Mesenchymal stem cell (in vitro differentiated cells and primary cell): ENCODE data around the gene ST8SIA5.

Experiments
- DNase-seq: peaks from one replicate; pipeline ENCODE4 v3.0.0-alpha.2; 2013
- H2AFZ ChIP-seq: one replicate; pipeline ENCODE4 v1.6.1; 2013; ENCODE audit warnings: low read depth, mild to moderate bottlenecking, control low read depth, inconsistent platforms, low read length, moderate library complexity
- H2AK5ac ChIP-seq: 2 replicates; pipeline ENCODE4 v1.6.1; 2013; ENCODE audit warnings: low read length, moderate library complexity, mild to moderate bottlenecking, inconsistent platforms; ENCODE audit not compliant: severe bottlenecking
- H2BK120ac ChIP-seq: one replicate; pipeline ENCODE4 v1.6.1; 2013; ENCODE audit warnings: low read depth, mild to moderate bottlenecking, inconsistent platforms, low read length, moderate library complexity
- H2BK12ac ChIP-seq, 2 experiments: one replicate each; pipeline ENCODE4 v1.6.1; 2013; ENCODE audit warnings: inconsistent platforms in 2 of 2, low read length in 2 of 2, mild to moderate bottlenecking in 2 of 2, moderate library complexity in 2 of 2, control low read depth in 1 of 2
- H2BK15ac ChIP-seq: one replicate; pipeline ENCODE4 v1.6.1; 2013; ENCODE audit warnings: mild to moderate bottlenecking, low read depth, inconsistent platforms; ENCODE audit not compliant: poor library complexity, severe bottlenecking
- H2BK5ac ChIP-seq: 2 replicates; pipeline ENCODE4 v1.6.1; 2013; ENCODE audit warnings: low read depth, mild to moderate bottlenecking, low read length, control low read depth, inconsistent platforms; ENCODE audit not compliant: poor library complexity, severe bottlenecking
- H3K14ac ChIP-seq, 2 experiments: one replicate each; pipeline ENCODE4 v1.6.1; 2013; ENCODE audit warnings: inconsistent platforms in 2 of 2, low read length in 2 of 2, control low read depth in 1 of 2, mild to moderate bottlenecking in 1 of 2, moderate library complexity in 1 of 2
- H3K18ac ChIP-seq, 2 experiments: one replicate each; pipeline ENCODE4 v1.6.1; 2013; ENCODE audit warnings: inconsistent platforms in 2 of 2, low read length in 2 of 2, control low read depth in 1 of 2, low read depth in 1 of 2, mild to moderate bottlenecking in 1 of 2
- H3K23ac ChIP-seq, 2 experiments: one replicate each; pipeline ENCODE4 v1.6.1; 2013; ENCODE audit warnings: inconsistent platforms in 2 of 2, low read length in 2 of 2, mild to moderate bottlenecking in 2 of 2, moderate library complexity in 2 of 2, control low read depth in 1 of 2
- H3K27ac ChIP-seq: 2 replicates; pipeline ENCODE4 v1.5.1; 2013; ENCODE audit warnings: mild to moderate bottlenecking, moderate library complexity, low read length, control low read depth, inconsistent platforms; ENCODE audit not compliant: poor library complexity, severe bottlenecking
- H3K27me3 ChIP-seq, 2 experiments: 2 replicates each; pipeline versions ENCODE4 v1.6.1 to v1.7.0; 2013; ENCODE audit warnings: low read length in 2 of 2, mild to moderate bottlenecking in 2 of 2, moderate library complexity in 2 of 2, control low read depth in 1 of 2, inconsistent platforms in 1 of 2; ENCODE audit not compliant: control insufficient read depth in 1 of 2, insufficient read depth in 1 of 2
- H3K36me3 ChIP-seq, 2 experiments: 2 replicates each; pipeline versions ENCODE4 v1.6.1 to v1.7.0; 2013; ENCODE audit warnings: low read length in 2 of 2, control low read depth in 1 of 2, inconsistent platforms in 1 of 2, low read depth in 1 of 2, mild to moderate bottlenecking in 1 of 2; ENCODE audit not compliant: insufficient read depth in 2 of 2, control insufficient read depth in 1 of 2
- H3K4ac ChIP-seq, 2 experiments: one replicate each; pipeline ENCODE4 v1.6.1; 2013; ENCODE audit warnings: inconsistent platforms in 2 of 2, low read length in 2 of 2, mild to moderate bottlenecking in 2 of 2, moderate library complexity in 2 of 2, control low read depth in 1 of 2, low read depth in 1 of 2
- H3K4me1 ChIP-seq: 2 replicates; pipeline ENCODE4 v1.6.1; 2013; ENCODE audit warnings: low read depth, low read length, control low read depth; ENCODE audit not compliant: control insufficient read depth, insufficient read depth
- H3K4me2 ChIP-seq: 2 replicates; pipeline ENCODE4 v1.6.1; 2013; ENCODE audit warnings: low read length, mild to moderate bottlenecking, inconsistent platforms; ENCODE audit not compliant: poor library complexity, severe bottlenecking
- H3K4me3 ChIP-seq, 2 experiments: 2 replicates each; pipeline versions ENCODE4 v1.5.1 to v1.7.0; 2013; ENCODE audit warnings: low read length in 2 of 2, mild to moderate bottlenecking in 2 of 2, control low read depth in 1 of 2, low read depth in 1 of 2; ENCODE audit not compliant: insufficient read depth in 1 of 2
- H3K79me1 ChIP-seq: replicated peaks from 2 replicates; pipeline ENCODE4 v1.6.1; 2013; ENCODE audit warnings: mild to moderate bottlenecking, control low read depth, low read length, inconsistent platforms; ENCODE audit not compliant: poor library complexity, severe bottlenecking
- H3K9ac ChIP-seq: 2 replicates; pipeline ENCODE4 v1.7.0; 2013; ENCODE audit warnings: mild to moderate bottlenecking, low read length, moderate library complexity
- H3K9me3 ChIP-seq: 2 replicates; pipeline ENCODE4 v1.7.0; 2013; ENCODE audit warnings: mild to moderate bottlenecking, low read length; ENCODE audit not compliant: control insufficient read depth
- H4K8ac ChIP-seq: one replicate; pipeline ENCODE4 v1.6.1; 2013; ENCODE audit warnings: inconsistent platforms, mild to moderate bottlenecking, low read length, moderate library complexity
- H4K91ac ChIP-seq: one replicate; pipeline ENCODE4 v1.6.1; 2013; ENCODE audit warnings: mild to moderate bottlenecking, low read length, inconsistent platforms
- WGBS: methylation state at CpG from one replicate; pipeline ENCODE4 v1.1.7; 2013; ENCODE audit warnings: mixed read lengths; 5-methylcytosine and 5-hydroxymethylcytosine counted together

Gene ST8SIA5

GRCh38 chr18:46656326-46657114 is 100.3 kb downstream of the ST8SIA5 start:
- no peaks in the 10 kb centered on the region for H3K4me1 ChIP-seq
- H2BK120ac ChIP-seq = no peak overlapping the region
- no peak overlapping the region for H3K9ac ChIP-seq
- H4K91ac ChIP-seq = no peak overlapping the region
- no peak overlapping the region for H2BK12ac ChIP-seq
- peak overlapping the region in 1 of 2 experiments; percentile 3 for H3K4me3 ChIP-seq
- H3K23ac ChIP-seq = no peak overlapping the region
- no peak overlapping the region for H3K27ac ChIP-seq
- no peak overlapping the region for H2BK15ac ChIP-seq
- H3K79me1 ChIP-seq = no peaks in the 10 kb centered on the region
- H2AFZ ChIP-seq = no peak overlapping the region
- no peaks in the 10 kb centered on the region for H3K9me3 ChIP-seq
- DNase-seq = no peak
- no peak overlapping the region for H4K8ac ChIP-seq
- H2BK5ac ChIP-seq = no peak overlapping the region
- no peak overlapping the region for H2AK5ac ChIP-seq
- no peak overlapping the region for H3K4me2 ChIP-seq
- no peak overlapping the region for H3K18ac ChIP-seq
- H3K36me3 ChIP-seq = no peaks in the 10 kb centered on the region
- H3K4ac ChIP-seq = no peak overlapping the region
- 79% methylated on average over 27 of the region's 27 CpGs for WGBS
- no peak overlapping the region for H3K14ac ChIP-seq
- peaks cover 30 to 42% of the 10 kb centered on the region in 2 experiments for H3K27me3 ChIP-seq

GRCh38 chr18:46652372-46652771 is 104.5 kb downstream of the ST8SIA5 start:
- no peak overlapping the region for H2BK120ac ChIP-seq
- H3K36me3 ChIP-seq = no peaks in the 10 kb centered on the region
- no peak overlapping the region for H4K91ac ChIP-seq
- no peak overlapping the region for H2BK5ac ChIP-seq
- H3K18ac ChIP-seq = no peak overlapping the region
- no peak for DNase-seq
- H3K14ac ChIP-seq = no peak overlapping the region
- no peak overlapping the region for H3K4me2 ChIP-seq
- H3K79me1 ChIP-seq = no peaks in the 10 kb centered on the region
- H4K8ac ChIP-seq = no peak overlapping the region
- no peak overlapping the region for H3K27ac ChIP-seq
- no peak overlapping the region for H2AFZ ChIP-seq
- no peak overlapping the region for H2BK12ac ChIP-seq
- no peak overlapping the region for H3K9ac ChIP-seq
- H3K9me3 ChIP-seq = no peaks in the 10 kb centered on the region
- H3K4me3 ChIP-seq = no peak overlapping the region
- no peaks in the 10 kb centered on the region for H3K4me1 ChIP-seq
- no peak overlapping the region for H3K4ac ChIP-seq
- H2BK15ac ChIP-seq = no peak overlapping the region
- no peak overlapping the region for H2AK5ac ChIP-seq
- H3K23ac ChIP-seq = no peak overlapping the region
- H3K27me3 ChIP-seq = peaks cover 44 to 67% of the 10 kb centered on the region in 2 experiments

GRCh38 chr18:46650681-46651080 is 106.2 kb downstream of the ST8SIA5 start:
- no peak overlapping the region for H2AK5ac ChIP-seq
- H3K9me3 ChIP-seq = no peaks in the 10 kb centered on the region
- no peak overlapping the region for H3K4ac ChIP-seq
- H3K36me3 ChIP-seq = no peaks in the 10 kb centered on the region
- H3K27me3 ChIP-seq = peaks cover 34 to 78% of the 10 kb centered on the region in 2 experiments
- no peak overlapping the region for H2AFZ ChIP-seq
- H3K4me3 ChIP-seq = no peak overlapping the region
- no peak overlapping the region for H3K27ac ChIP-seq
- H4K91ac ChIP-seq = no peak overlapping the region
- H3K14ac ChIP-seq = no peak overlapping the region
- no peak overlapping the region for H3K4me2 ChIP-seq
- no peak overlapping the region for H3K18ac ChIP-seq
- H3K4me1 ChIP-seq = no peaks in the 10 kb centered on the region
- no peak overlapping the region for H4K8ac ChIP-seq
- DNase-seq = no peak
- no peaks in the 10 kb centered on the region for H3K79me1 ChIP-seq
- 81% methylated on average over 4 of the region's 4 CpGs for WGBS
- H2BK5ac ChIP-seq = no peak overlapping the region
- no peak overlapping the region for H2BK12ac ChIP-seq
- H2BK120ac ChIP-seq = no peak overlapping the region
- H2BK15ac ChIP-seq = no peak overlapping the region
- no peak overlapping the region for H3K23ac ChIP-seq
- H3K9ac ChIP-seq = no peak overlapping the region

GRCh38 chr18:46649071-46649862 is 107.6 kb downstream of the ST8SIA5 start:
- Histone ChIP-seq H3K14ac (no peak overlapping the region), H3K36me3 (no peaks in the 10 kb centered on the region), H2BK12ac (no peak overlapping the region), H3K79me1 (no peaks in the 10 kb centered on the region), H2BK5ac (no peak overlapping the region), H2BK15ac (no peak overlapping the region), H3K18ac (no peak overlapping the region), H3K23ac (no peak overlapping the region), H4K8ac (no peak overlapping the region), H3K9me3 (no peaks in the 10 kb centered on the region), H2AFZ (peak overlapping the region; percentile 19), H3K27ac (no peak overlapping the region), H3K27me3 (peaks cover 28 to 78% of the 10 kb centered on the region in 2 experiments), H2AK5ac (no peak overlapping the region), H3K4ac (no peak overlapping the region), H2BK120ac (no peak overlapping the region), H4K91ac (no peak overlapping the region), H3K9ac (no peak overlapping the region), H3K4me2 (no peak overlapping the region), H3K4me1 (no peaks in the 10 kb centered on the region), H3K4me3 (peak overlapping the region in 1 of 2 experiments; percentile 21)
- DNase-seq = no peak
- 81% methylated on average over 12 of the region's 12 CpGs for WGBS
